K562 (cell line): ENCODE results near the gene B3GAT3. TPM values are rescaled to one million over a fixed set of nuclear protein-coding genes. Genes with fewer than 3 reads are reported as not detected.

Source experiments
- BRD4 ChIP-seq: fragments of 200-600 bp; sonication (generic); IDR thresholded peaks from 2 replicates; pipeline ENCODE4 v1.6.1; 2017; ENCODE audit warnings: inconsistent platforms
- FOXA1 ChIP-seq: fragments of 450-650 bp; IDR thresholded peaks from 2 replicates; pipeline ENCODE4 v1.6.1; 2016; ENCODE audit warnings: mild to moderate bottlenecking, borderline replicate concordance
- GTF2F1 ChIP-seq: IDR thresholded peaks from 2 replicates; pipeline ENCODE4 v1.6.1; 2011; ENCODE audit warnings: low read depth, low read length, improper control_type of control experiment
- JUND ChIP-seq, 2 experiments: IDR thresholded peaks; 2 replicates in 1 of 2; 3 replicates in 1 of 2; pipeline ENCODE4 v1.6.1; 2011; ENCODE audit warnings: borderline replicate concordance in 2 of 2, low read depth in 2 of 2, low read length in 2 of 2, improper control_type of control experiment in 1 of 2, missing biosample characterization in 1 of 2, missing genetic modification characterization in 1 of 2, missing genetic modification reagents in 1 of 2
- KLF1 ChIP-seq: fragments of 450-650 bp; IDR thresholded peaks from 2 replicates; pipeline ENCODE4 v1.6.1; 2016; ENCODE audit warnings: missing genetic modification characterization, missing compliant biosample characterization
- NFE2L1 ChIP-seq: fragments of 450-650 bp; IDR thresholded peaks from 2 replicates; pipeline ENCODE4 v1.6.1; 2016; ENCODE audit warnings: missing genetic modification characterization, low read depth, mild to moderate bottlenecking, missing compliant biosample characterization, moderate library complexity, borderline replicate concordance
- POLR3A ChIP-seq: IDR thresholded peaks from 2 replicates; pipeline ENCODE4 v1.6.1; 2011; ENCODE audit warnings: borderline replicate concordance, mild to moderate bottlenecking, moderate library complexity; ENCODE audit not compliant: insufficient read length, insufficient read depth; ENCODE audit errors: extremely low read depth
- RBM15 ChIP-seq: fragments of 200-400 bp; formaldehyde crosslinking; IDR thresholded peaks from 2 replicates; pipeline ENCODE4 v1.6.1; 2018; ENCODE audit warnings: mild to moderate bottlenecking, low read length, moderate library complexity; ENCODE audit not compliant: insufficient read depth
- RFX1 ChIP-seq: fragments of 450-650 bp; IDR thresholded peaks from 2 replicates; pipeline ENCODE4 v1.6.1; 2016; ENCODE audit warnings: mild to moderate bottlenecking, moderate library complexity
- SRSF3 ChIP-seq: fragments of 200-400 bp; formaldehyde crosslinking; IDR thresholded peaks from 2 replicates; pipeline ENCODE4 v1.6.1; 2016; ENCODE audit warnings: mild to moderate bottlenecking, low read length, moderate library complexity; ENCODE audit not compliant: insufficient read depth
- TGIF2 ChIP-seq: sonication (generic); formaldehyde crosslinking; IDR thresholded peaks from 2 replicates; pipeline ENCODE4 v1.8.1; 2022; ENCODE audit warnings: mild to moderate bottlenecking, missing genetic modification reagents, moderate library complexity
- ZNF77 ChIP-seq: fragments of 250-450 bp; sonication (Bioruptor Pico); IDR thresholded peaks from 2 replicates; pipeline ENCODE4 v1.5.0; 2020
- polyA plus RNA-seq, 8 experiments: library from polyadenylated mRNA; depleted of rRNA in 4 of 8; stranded (reverse) in 5 of 8; unstranded in 3 of 8; fragments of >200 nt; fragmentation: Nextera tagmentation in 2 of 8; fragmentation: Illumina TruSeq in 1 of 8; extraction: Ambion mirVana in 2 of 8; extraction: Trizol in 1 of 8; gene quantifications; 2 replicates each; pipeline versions ENCODE4 v1.2.1 to v1.2.3, GENCODE V29; 2011 to 2014; ENCODE audit warnings: inconsistent platforms in 1 of 8, missing spikeins in 1 of 8
- total RNA-seq, 7 experiments: library from RNA; depleted of rRNA in 6 of 7; stranded (reverse); fragments of >200 nt in 6 of 7; fragmentation: Illumina TruSeq in 2 of 7; extraction: Trizol in 2 of 7; gene quantifications; 2 replicates each; pipeline versions ENCODE4 v1.2.1 to v1.2.3, GENCODE V29; 2011 to 2021; ENCODE audit warnings: low replicate concordance in 1 of 7
- TF ChIP-seq, protein P1 (sequence below): fragments of 450-650 bp; formaldehyde crosslinking; IDR thresholded peaks from 2 replicates; pipeline ENCODE4 v1.4.0; 2020; ENCODE audit warnings: mild to moderate bottlenecking, moderate library complexity
- TF ChIP-seq, protein P2 (sequence below): sonication (generic); formaldehyde crosslinking; IDR thresholded peaks from 2 replicates; pipeline ENCODE4 v1.8.1; 2022; ENCODE audit warnings: missing genetic modification reagents
- TF ChIP-seq, protein P3 (sequence below): fragments of 250-450 bp; sonication (Bioruptor Pico); IDR thresholded peaks from 2 replicates; pipeline ENCODE4 v1.4.0; 2020; ENCODE audit warnings: borderline replicate concordance
- TF ChIP-seq, protein P4 (sequence below), 2 experiments: fragments of 450-650 bp in 1 of 2; IDR thresholded peaks; 2 replicates each; pipeline ENCODE4 v1.6.1; 2011 to 2017; ENCODE audit warnings: low read depth in 2 of 2, antibody characterized with exemption in 1 of 2, borderline replicate concordance in 1 of 2, low read length in 1 of 2, mild to moderate bottlenecking in 1 of 2, mixed read lengths in 1 of 2; ENCODE audit not compliant: control insufficient read depth in 1 of 2
- TF ChIP-seq, protein P5 (sequence below): sonication (generic); formaldehyde crosslinking; IDR thresholded peaks from 2 replicates; pipeline ENCODE4 v1.5.0; 2020; ENCODE audit warnings: missing genetic modification reagents

The B3GAT3 gene
- total and polyA plus RNA-seq, 9 of the 15 experiments (the other 6 are each of a cell fraction or from before 2014, with no cell fraction given), result 0.30 to 64.0 (median 21.4) TPM

DNA sequence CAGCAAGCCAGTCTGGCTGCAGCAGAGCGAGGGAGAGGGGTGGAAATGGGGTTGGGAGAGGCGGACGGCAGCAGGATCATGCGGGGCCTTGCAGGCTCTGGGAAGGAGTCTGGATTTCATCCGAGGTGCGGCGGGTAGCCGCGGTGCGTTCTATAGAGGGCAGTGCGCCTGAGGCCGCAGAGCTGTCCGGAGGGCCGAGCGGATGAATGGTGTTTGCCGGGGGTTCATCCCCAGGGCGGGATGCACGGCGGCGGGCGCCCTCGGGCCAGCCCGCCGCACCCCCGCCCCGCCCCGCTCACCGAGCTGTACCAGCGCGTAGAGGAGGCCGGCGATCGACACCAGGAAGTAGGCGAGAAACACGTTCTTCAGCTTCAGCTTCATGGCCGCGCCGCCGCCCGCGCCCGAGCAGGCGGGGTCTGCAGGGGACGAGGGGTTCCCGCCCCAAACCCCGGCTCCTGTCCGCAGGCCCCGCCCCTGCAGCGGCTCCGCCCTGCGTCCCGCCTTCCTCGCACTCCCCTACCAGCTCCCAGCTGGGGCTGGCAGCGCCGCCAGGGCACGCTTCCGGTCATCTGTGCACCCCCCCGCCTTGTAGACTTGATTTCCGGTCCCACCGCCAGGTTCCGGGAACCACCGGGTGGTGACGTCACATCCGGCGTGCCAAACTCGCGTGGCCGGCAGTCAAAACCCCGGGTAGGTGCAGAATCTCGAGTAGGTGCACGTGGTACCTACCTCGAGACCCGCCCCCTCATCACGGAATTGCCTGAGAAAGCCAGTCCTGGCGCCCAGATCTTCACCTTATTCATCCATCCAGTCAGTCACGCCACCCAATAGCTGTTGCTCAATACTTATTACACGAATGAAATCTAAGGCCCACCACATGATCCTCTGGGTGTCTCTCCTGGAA is at the start of gene B3GAT3 (continued):
- no peak for TF ChIP-seq FOXA1
- peak; percentile 77; the same call in 1 of the 2 replicates for TF ChIP-seq KLF1 (tag)
- no peak for TF ChIP-seq RBM15
- TF ChIP-seq ZNF77, result no peak
- no peak for TF ChIP-seq BRD4
- TF ChIP-seq TGIF2, result peak; percentile 99
- TF ChIP-seq SRSF3, result no peak
- TF ChIP-seq, protein P1, sequence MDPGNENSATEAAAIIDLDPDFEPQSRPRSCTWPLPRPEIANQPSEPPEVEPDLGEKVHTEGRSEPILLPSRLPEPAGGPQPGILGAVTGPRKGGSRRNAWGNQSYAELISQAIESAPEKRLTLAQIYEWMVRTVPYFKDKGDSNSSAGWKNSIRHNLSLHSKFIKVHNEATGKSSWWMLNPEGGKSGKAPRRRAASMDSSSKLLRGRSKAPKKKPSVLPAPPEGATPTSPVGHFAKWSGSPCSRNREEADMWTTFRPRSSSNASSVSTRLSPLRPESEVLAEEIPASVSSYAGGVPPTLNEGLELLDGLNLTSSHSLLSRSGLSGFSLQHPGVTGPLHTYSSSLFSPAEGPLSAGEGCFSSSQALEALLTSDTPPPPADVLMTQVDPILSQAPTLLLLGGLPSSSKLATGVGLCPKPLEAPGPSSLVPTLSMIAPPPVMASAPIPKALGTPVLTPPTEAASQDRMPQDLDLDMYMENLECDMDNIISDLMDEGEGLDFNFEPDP (CRISPR knock-in tag), result no peak
- TF ChIP-seq JUND (IDR thresholded peaks at IDR 0.05; ENCODE audit: borderline replicate concordance, low read depth, low read length), result peak; percentile 94
- TF ChIP-seq JUND (tag; IDR thresholded peaks at IDR 0.05; ENCODE audit: borderline replicate concordance, low read depth, low read length), result peak; percentile 91
- TF ChIP-seq RFX1, result no peak
- TF ChIP-seq, protein P2, sequence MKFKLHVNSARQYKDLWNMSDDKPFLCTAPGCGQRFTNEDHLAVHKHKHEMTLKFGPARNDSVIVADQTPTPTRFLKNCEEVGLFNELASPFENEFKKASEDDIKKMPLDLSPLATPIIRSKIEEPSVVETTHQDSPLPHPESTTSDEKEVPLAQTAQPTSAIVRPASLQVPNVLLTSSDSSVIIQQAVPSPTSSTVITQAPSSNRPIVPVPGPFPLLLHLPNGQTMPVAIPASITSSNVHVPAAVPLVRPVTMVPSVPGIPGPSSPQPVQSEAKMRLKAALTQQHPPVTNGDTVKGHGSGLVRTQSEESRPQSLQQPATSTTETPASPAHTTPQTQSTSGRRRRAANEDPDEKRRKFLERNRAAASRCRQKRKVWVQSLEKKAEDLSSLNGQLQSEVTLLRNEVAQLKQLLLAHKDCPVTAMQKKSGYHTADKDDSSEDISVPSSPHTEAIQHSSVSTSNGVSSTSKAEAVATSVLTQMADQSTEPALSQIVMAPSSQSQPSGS (CRISPR knock-in tag), result peak; percentile 68; the same call in 1 of the 2 replicates
- TF ChIP-seq NFE2L1 (tag), result no peak
- no peak for TF ChIP-seq POLR3A
- no peak for TF ChIP-seq GTF2F1
- TF ChIP-seq, protein P3, sequence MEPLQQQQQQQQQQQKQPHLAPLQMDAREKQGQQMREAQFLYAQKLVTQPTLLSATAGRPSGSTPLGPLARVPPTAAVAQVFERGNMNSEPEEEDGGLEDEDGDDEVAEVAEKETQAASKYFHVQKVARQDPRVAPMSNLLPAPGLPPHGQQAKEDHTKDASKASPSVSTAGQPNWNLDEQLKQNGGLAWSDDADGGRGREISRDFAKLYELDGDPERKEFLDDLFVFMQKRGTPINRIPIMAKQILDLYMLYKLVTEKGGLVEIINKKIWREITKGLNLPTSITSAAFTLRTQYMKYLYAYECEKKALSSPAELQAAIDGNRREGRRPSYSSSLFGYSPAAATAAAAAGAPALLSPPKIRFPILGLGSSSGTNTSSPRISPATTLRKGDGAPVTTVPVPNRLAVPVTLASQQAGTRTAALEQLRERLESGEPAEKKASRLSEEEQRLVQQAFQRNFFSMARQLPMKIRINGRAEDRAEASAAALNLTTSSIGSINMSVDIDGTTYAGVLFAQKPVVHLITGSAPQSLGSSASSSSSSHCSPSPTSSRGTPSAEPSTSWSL (CRISPR knock-in tag), result no peak
- TF ChIP-seq, protein P4, sequence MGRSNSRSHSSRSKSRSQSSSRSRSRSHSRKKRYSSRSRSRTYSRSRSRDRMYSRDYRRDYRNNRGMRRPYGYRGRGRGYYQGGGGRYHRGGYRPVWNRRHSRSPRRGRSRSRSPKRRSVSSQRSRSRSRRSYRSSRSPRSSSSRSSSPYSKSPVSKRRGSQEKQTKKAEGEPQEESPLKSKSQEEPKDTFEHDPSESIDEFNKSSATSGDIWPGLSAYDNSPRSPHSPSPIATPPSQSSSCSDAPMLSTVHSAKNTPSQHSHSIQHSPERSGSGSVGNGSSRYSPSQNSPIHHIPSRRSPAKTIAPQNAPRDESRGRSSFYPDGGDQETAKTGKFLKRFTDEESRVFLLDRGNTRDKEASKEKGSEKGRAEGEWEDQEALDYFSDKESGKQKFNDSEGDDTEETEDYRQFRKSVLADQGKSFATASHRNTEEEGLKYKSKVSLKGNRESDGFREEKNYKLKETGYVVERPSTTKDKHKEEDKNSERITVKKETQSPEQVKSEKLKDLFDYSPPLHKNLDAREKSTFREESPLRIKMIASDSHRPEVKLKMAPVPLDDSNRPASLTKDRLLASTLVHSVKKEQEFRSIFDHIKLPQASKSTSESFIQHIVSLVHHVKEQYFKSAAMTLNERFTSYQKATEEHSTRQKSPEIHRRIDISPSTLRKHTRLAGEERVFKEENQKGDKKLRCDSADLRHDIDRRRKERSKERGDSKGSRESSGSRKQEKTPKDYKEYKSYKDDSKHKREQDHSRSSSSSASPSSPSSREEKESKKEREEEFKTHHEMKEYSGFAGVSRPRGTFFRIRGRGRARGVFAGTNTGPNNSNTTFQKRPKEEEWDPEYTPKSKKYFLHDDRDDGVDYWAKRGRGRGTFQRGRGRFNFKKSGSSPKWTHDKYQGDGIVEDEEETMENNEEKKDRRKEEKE (IDR thresholded peaks at IDR 0.05; ENCODE audit: borderline replicate concordance in 1 of 2, control insufficient read depth in 1 of 2, low read depth in 2 of 2, low read length in 1 of 2), result 0 out of 4 replicates have a peak, but pooled peaks of 1 of the 2 experiments have one; percentile 22
- TF ChIP-seq, protein P5, sequence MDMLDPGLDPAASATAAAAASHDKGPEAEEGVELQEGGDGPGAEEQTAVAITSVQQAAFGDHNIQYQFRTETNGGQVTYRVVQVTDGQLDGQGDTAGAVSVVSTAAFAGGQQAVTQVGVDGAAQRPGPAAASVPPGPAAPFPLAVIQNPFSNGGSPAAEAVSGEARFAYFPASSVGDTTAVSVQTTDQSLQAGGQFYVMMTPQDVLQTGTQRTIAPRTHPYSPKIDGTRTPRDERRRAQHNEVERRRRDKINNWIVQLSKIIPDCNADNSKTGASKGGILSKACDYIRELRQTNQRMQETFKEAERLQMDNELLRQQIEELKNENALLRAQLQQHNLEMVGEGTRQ (CRISPR knock-in tag), result peak; percentile 69
